ENCODE results near the gene CCDC154. TPM values are rescaled to one million over a fixed set of nuclear protein-coding genes. Genes with fewer than 3 reads are reported as not detected.

CCDC154 gene
- total and polyA plus RNA-seq, 10 of the 15 experiments (the other 5 are each of a cell fraction or from before 2014, with no cell fraction given) = 0.06 to 0.26 (median 0.25) TPM; not detected in 7

- no peak for TF ChIP-seq IKZF2 (IDR thresholded peaks at IDR 0.05)
- TF ChIP-seq, protein P1, sequence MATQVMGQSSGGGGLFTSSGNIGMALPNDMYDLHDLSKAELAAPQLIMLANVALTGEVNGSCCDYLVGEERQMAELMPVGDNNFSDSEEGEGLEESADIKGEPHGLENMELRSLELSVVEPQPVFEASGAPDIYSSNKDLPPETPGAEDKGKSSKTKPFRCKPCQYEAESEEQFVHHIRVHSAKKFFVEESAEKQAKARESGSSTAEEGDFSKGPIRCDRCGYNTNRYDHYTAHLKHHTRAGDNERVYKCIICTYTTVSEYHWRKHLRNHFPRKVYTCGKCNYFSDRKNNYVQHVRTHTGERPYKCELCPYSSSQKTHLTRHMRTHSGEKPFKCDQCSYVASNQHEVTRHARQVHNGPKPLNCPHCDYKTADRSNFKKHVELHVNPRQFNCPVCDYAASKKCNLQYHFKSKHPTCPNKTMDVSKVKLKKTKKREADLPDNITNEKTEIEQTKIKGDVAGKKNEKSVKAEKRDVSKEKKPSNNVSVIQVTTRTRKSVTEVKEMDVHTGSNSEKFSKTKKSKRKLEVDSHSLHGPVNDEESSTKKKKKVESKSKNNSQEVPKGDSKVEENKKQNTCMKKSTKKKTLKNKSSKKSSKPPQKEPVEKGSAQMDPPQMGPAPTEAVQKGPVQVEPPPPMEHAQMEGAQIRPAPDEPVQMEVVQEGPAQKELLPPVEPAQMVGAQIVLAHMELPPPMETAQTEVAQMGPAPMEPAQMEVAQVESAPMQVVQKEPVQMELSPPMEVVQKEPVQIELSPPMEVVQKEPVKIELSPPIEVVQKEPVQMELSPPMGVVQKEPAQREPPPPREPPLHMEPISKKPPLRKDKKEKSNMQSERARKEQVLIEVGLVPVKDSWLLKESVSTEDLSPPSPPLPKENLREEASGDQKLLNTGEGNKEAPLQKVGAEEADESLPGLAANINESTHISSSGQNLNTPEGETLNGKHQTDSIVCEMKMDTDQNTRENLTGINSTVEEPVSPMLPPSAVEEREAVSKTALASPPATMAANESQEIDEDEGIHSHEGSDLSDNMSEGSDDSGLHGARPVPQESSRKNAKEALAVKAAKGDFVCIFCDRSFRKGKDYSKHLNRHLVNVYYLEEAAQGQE (IDR thresholded peaks at IDR 0.05; ENCODE audit: low read depth, low read length) = no peak
- no peak for TF ChIP-seq RAD21 (IDR thresholded peaks at IDR 0.05; ENCODE audit: insufficient read depth, low read depth, low read length)
- no peak for TF ChIP-seq IRF3 (IDR thresholded peaks at IDR 0.05)
- 0 out of 2 replicates have a peak, but pooled peaks have one; percentile 60 for TF ChIP-seq POLR2AphosphoS2 (IDR thresholded peaks at IDR 0.05; ENCODE audit: low read depth, low read length)
- peak; percentile 20; the same call in 1 of the 2 replicates for TF ChIP-seq BACH1 (IDR thresholded peaks at IDR 0.05; ENCODE audit: borderline replicate concordance)
- TF ChIP-seq TARDBP (IDR thresholded peaks at IDR 0.05; ENCODE audit: borderline replicate concordance) = no peak; the same call in 1 of the 2 replicates
- no peak for TF ChIP-seq SIX5 (IDR thresholded peaks at IDR 0.05; ENCODE audit: low read depth, low read length, severe bottlenecking)
- no peak for TF ChIP-seq SREBF2 (IDR thresholded peaks at IDR 0.05; ENCODE audit: low read length)
- TF ChIP-seq RELA (IDR thresholded peaks at IDR 0.05; ENCODE audit: borderline replicate concordance, partially characterized antibody) = peak; percentile 33
- TF ChIP-seq SKIL (IDR thresholded peaks at IDR 0.05; ENCODE audit: low read depth, poor library complexity, severe bottlenecking) = no peak
- TF ChIP-seq NKRF (conservative IDR thresholded peaks at IDR 0.05) = peak; percentile 65
- TF ChIP-seq CBX5 (IDR thresholded peaks at IDR 0.05; ENCODE audit: low read depth) = no peak
- peak; percentile 40; the same call in 1 of the 2 replicates for TF ChIP-seq DPF2 (IDR thresholded peaks at IDR 0.05)
- TF ChIP-seq PAX5 (IDR thresholded peaks at IDR 0.05; ENCODE audit: borderline replicate concordance, low read depth, low read length) = peak; percentile 34; the same call in 1 of the 2 replicates
- TF ChIP-seq CREB1 (IDR thresholded peaks at IDR 0.05; ENCODE audit: low read depth) = 0 out of 2 replicates have a peak, but pooled peaks have one; percentile 35
Observed at GRCh38 chr16:1408171-1408837, 36.1 kb downstream of the CCDC154 start (continued).

All from GM12878 (cell line).